IMR-90 (cell line): ENCODE results near the gene RFX5. TPM values are rescaled to one million over a fixed set of nuclear protein-coding genes. Genes with fewer than 3 reads are reported as not detected.

Experiments
- FOS ChIP-seq: fragments of 150-350 bp; IDR thresholded peaks from 2 replicates; pipeline ENCODE4 v1.6.1; 2016; ENCODE audit warnings: low read depth, low read length
- MAZ ChIP-seq: IDR thresholded peaks from 2 replicates; pipeline ENCODE4 v1.6.1; 2012; ENCODE audit warnings: low read depth, mild to moderate bottlenecking, low read length, improper control_type of control experiment, moderate library complexity, borderline replicate concordance
- MXI1 ChIP-seq: IDR thresholded peaks from 2 replicates; pipeline ENCODE4 v1.6.1; 2012; ENCODE audit warnings: low read depth, mild to moderate bottlenecking, low read length, moderate library complexity, borderline replicate concordance
- POLR2A ChIP-seq: IDR thresholded peaks from 2 replicates; pipeline ENCODE4 v1.6.1; 2012; ENCODE audit warnings: mild to moderate bottlenecking, low read depth, low read length
- RFX5 ChIP-seq: IDR thresholded peaks from 2 replicates; pipeline ENCODE4 v1.8.0; 2012; ENCODE audit warnings: low read depth, mild to moderate bottlenecking, low read length, moderate library complexity
- SMC3 ChIP-seq: fragments of 150-350 bp; IDR thresholded peaks from 2 replicates; pipeline ENCODE4 v1.6.1; 2016; ENCODE audit warnings: low read depth, mild to moderate bottlenecking, antibody characterized with exemption, low read length, moderate library complexity
- USF2 ChIP-seq: fragments of 150-350 bp; IDR thresholded peaks from 2 replicates; pipeline ENCODE4 v1.6.1; 2017; ENCODE audit warnings: mild to moderate bottlenecking, antibody characterized with exemption, low read length, low read depth
- polyA plus RNA-seq, 3 experiments: library from polyadenylated mRNA; depleted of rRNA; stranded (reverse); fragments of >200 nt; gene quantifications; 2 replicates each; pipeline ENCODE4 v1.2.3, GENCODE V29; 2012; ENCODE audit warnings: low replicate concordance in 1 of 3
- total RNA-seq: library from RNA; depleted of rRNA; stranded (reverse); fragments of >200 nt; gene quantifications from 2 replicates; pipeline ENCODE4 v1.2.3, GENCODE V29; 2012

The RFX5 gene
- total and polyA plus RNA-seq, 2 of the 4 experiments (the other 2 are of a cell fraction), result 29.3 to 44.4 TPM

GRCh38 chr1:151311589-151312331 is 35.3 kb downstream of the RFX5 start (continued):
- TF ChIP-seq MAZ (peak; percentile 84; the same call in 1 of the 2 replicates), MXI1 (peak; percentile 73; the same call in 1 of the 2 replicates), USF2 (no peak), RFX5 (no peak), FOS (peak; percentile 100), SMC3 (no peak), POLR2A (0 out of 2 replicates have a peak, but pooled peaks have one; percentile 44)
